ENCODE measurements around the gene ID3. TPM values are rescaled to one million over a fixed set of nuclear protein-coding genes. Genes with fewer than 3 reads are reported as not detected.
"Not testable (repeated sequence)": the region's sequence is repeated elsewhere in the genome, so short reads cannot be mapped to it uniquely, and the experiment has no call there.

The ID3 gene
- total RNA-seq, 1 donor from 2014 or later = 154 TPM

GRCh38 chr1:23585321-23586022 lies 26.2 kb upstream of the ID3 start:
- H3K4me3 ChIP-seq (ENCODE audit: low read depth, low read length) = no peak overlapping the region
- no peak for TF ChIP-seq CTCF (conservative IDR thresholded peaks at IDR 0.05; ENCODE audit: low read depth, low read length)
- peak; percentile 68 for DNase-seq (ENCODE audit: low read depth)

- not testable (repeated sequence) for DNase-seq (ENCODE audit: low read depth)
Observed at GRCh38 chr1:23583727-23584126, 24.4 kb upstream of the ID3 start.

GRCh38 chr1:23582820-23583219 lies 23.5 kb upstream of the ID3 start:
- TF ChIP-seq CTCF (conservative IDR thresholded peaks at IDR 0.05; ENCODE audit: low read depth, low read length) = no peak
- H3K4me3 ChIP-seq (ENCODE audit: low read depth, low read length) = no peak overlapping the region
- DNase-seq (ENCODE audit: low read depth) = no peak

More at GRCh38 chr1:23583727-23584126, 24.4 kb upstream of the ID3 start:
- H3K4me3 ChIP-seq (ENCODE audit: low read depth, low read length) = not testable (repeated sequence)

GRCh38 chr1:23581219-23581618 lies 21.9 kb upstream of the ID3 start:
- no peak overlapping the region for H3K4me3 ChIP-seq (ENCODE audit: low read depth, low read length)
- TF ChIP-seq CTCF (conservative IDR thresholded peaks at IDR 0.05; ENCODE audit: low read depth, low read length) = no peak
- no peak for DNase-seq (ENCODE audit: low read depth)

- no peak for TF ChIP-seq CTCF (conservative IDR thresholded peaks at IDR 0.05; ENCODE audit: low read depth, low read length)
- H3K4me3 ChIP-seq (ENCODE audit: low read depth, low read length) = no peak overlapping the region
- DNase-seq (ENCODE audit: low read depth) = no peak
Observed at GRCh38 chr1:23578997-23579363, 19.7 kb upstream of the ID3 start.

GRCh38 chr1:23578311-23578996 lies 19.2 kb upstream of the ID3 start:
- TF ChIP-seq CTCF (conservative IDR thresholded peaks at IDR 0.05; ENCODE audit: low read depth, low read length) = no peak
- no peak overlapping the region for H3K4me3 ChIP-seq (ENCODE audit: low read depth, low read length)

GRCh38 chr1:23577056-23578004 lies 18.0 kb upstream of the ID3 start:
- TF ChIP-seq CTCF (conservative IDR thresholded peaks at IDR 0.05; ENCODE audit: low read depth, low read length) = no peak
- no peak overlapping the region for H3K4me3 ChIP-seq (ENCODE audit: low read depth, low read length)
- peak; percentile 77 for DNase-seq (ENCODE audit: low read depth)

More at GRCh38 chr1:23578311-23578996, 19.2 kb upstream of the ID3 start:
- DNase-seq (ENCODE audit: low read depth) = no peak
